Fibroblast of the aortic adventitia (primary cell): ENCODE data around the gene CTCFL. TPM values are rescaled to one million over a fixed set of nuclear protein-coding genes. Genes with fewer than 3 reads are reported as not detected.
"Not testable (repeated sequence)": the region's sequence is repeated elsewhere in the genome, so short reads cannot be mapped to it uniquely, and the experiment has no call there.

Source experiments
- DNase-seq: peaks from one replicate; pipeline ENCODE4 v3.0.0-alpha.2; 2010; ENCODE audit warnings: low read depth
- H3K4me3 ChIP-seq: 2 replicates; pipeline ENCODE4 v1.5.1; 2011; ENCODE audit warnings: low read depth, mild to moderate bottlenecking, control low read depth, low read length, moderate library complexity
- CTCF ChIP-seq: IDR thresholded peaks from 2 replicates; pipeline ENCODE4 v1.5.1; 2011; ENCODE audit warnings: mild to moderate bottlenecking, low read length, control low read depth, inconsistent platforms; ENCODE audit not compliant: insufficient read depth
- total RNA-seq: library from RNA; depleted of rRNA; stranded (reverse); fragments of >200 nt; gene quantifications from 2 replicates; pipeline ENCODE4 v1.2.3, GENCODE V29; 2012; ENCODE audit warnings: low replicate concordance

The CTCFL gene
- total RNA-seq, 1 donor = not detected

GRCh38 chr20:57514273-57514751 is 10.6 kb downstream of the CTCFL start:
- peak; percentile 76 for TF ChIP-seq CTCF
- no peak overlapping the region for H3K4me3 ChIP-seq
- DNase-seq = peak; percentile 85

GRCh38 chr20:57513199-57513598 is 11.7 kb downstream of the CTCFL start:
- no peak for TF ChIP-seq CTCF
- DNase-seq = peak; percentile 34
- H3K4me3 ChIP-seq = no peak overlapping the region

DNA sequence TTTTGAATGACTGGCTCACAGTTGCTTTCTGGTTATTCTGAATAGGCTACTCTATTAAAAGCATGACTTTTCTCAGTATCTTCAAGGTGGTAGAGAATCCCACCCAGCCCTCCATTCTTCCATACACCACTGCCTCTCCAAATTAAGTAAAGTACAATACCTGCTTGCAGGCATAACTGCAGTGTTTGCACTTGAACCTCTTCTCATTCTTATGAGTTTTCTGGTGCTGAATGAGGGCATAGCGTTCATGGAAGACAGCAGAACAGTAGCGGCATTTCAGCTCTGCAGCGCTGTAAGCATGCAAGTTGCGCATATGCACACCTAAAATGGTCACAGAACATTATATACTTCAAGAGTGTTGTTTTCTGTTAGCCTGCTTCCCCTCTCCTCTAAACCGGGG is 12.5 kb downstream of the CTCFL start:
- no peak for DNase-seq
- no peak for TF ChIP-seq CTCF
- H3K4me3 ChIP-seq = no peak overlapping the region

DNA sequence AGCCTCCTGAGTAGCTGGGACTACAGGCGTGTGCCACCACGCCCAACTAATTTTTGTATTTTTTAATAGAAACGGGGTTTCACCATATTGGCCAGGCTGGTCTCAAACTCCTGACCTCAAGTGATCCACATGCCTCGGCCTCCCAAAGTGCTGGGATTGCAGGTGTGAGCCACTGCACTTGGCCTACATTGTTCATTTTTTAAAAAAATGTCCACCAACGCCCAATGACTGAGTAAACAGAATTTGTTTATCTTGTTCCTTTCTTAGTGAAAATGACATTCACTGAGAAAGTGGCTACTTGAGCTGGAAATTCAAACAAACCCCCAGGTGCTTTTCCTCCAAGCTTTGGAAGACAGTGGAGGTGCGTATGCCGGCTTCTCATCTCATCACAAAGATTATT is 13.2 kb downstream of the CTCFL start:
- H3K4me3 ChIP-seq = not testable (repeated sequence)

DNA sequence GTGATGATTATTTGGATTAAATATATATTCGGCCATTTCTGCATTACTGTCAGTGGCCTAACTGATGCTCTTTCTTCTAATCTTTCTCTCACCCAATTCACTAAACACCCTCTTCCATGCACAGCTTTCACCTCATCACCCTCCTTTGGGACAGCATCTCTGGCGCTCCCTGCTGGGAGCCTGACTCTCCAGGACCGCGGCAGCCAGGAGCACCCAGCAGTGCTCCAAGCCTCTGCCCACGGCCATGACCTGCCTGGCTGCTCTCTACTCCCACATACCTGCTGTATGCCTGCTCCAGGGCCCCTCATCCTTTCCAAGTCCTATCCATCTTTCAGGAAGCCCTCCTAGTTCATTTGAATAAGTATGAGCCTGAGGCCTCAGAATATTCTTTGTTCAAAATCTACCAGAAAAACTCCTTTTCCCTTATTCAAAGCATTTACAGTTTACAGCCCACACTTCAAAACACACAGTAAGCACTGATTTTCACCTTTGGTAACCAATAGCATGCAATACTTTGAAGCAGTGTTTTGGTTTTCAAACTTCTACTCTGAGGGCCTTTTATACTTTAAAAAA is 15.2 kb downstream of the CTCFL start:
- no peak overlapping the region for H3K4me3 ChIP-seq
- TF ChIP-seq CTCF = peak; percentile 57
- peak; percentile 9 for DNase-seq

More for the DNA sequence above, 13.2 kb downstream of the CTCFL start:
- DNase-seq = not testable (repeated sequence)

GRCh38 chr20:57508831-57509230 is 16.1 kb downstream of the CTCFL start:
- TF ChIP-seq CTCF = no peak
- H3K4me3 ChIP-seq = no peak overlapping the region

DNA sequence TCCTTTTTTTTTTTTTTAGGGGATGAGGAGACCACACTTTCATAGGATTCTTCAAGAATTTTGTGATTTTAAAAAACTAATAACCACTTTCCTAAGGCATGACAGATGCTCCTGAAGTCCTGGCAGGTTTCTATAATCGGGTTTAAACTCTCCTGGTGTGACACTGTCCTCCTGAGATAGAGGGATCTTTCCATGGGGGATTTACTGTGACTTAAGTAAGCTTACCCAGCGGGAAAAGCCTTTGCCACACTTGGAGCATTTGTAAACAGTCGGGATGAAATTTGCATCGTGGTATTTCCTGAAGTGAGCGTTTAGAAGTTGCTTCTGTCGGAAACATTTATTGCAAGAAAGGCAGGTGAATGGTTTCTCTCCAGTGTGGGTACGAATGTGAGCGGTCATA is 16.6 kb downstream of the CTCFL start:
- DNase-seq = no peak
- TF ChIP-seq CTCF = no peak
- H3K4me3 ChIP-seq = no peak overlapping the region

More at GRCh38 chr20:57508831-57509230, 16.1 kb downstream of the CTCFL start:
- no peak for DNase-seq
